Measurements from ENCODE around the gene RBBP4.
"Not testable (repeated sequence)": the region's sequence is repeated elsewhere in the genome, so short reads cannot be mapped to it uniquely, and the experiment has no call there.

RBBP4 gene

DNA sequence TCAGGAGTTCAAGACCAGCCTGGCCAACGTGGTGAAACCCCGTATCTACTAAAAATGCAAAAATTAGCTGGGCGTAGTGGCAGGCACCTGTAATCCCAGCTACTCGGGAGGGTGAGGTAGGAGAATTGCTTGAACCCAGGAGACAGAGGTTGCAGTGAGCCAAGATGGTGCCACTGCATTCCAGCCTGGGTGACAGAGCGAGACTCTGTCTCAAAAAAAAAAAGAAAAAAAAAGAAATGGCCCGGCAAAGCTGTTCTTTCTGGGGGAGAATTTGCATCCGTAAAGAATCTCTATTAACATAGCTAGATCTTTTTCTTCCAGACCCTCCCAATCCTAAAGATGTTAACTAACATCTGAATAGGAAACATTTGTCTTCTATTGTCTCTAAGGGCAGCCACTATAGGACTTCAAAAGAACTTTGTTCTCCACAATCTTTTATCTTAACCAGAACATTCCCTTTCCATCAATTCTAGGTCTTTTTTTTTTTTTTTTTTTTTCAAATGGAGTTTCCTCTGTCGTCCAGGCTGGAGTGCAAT is 8.6 kb upstream of the RBBP4 start:
- not testable (repeated sequence) for DNase-seq

- no peak for DNase-seq
These were observed 6.6 kb upstream of the RBBP4 start for GRCh38 chr1:32644426-32644825.

DNA sequence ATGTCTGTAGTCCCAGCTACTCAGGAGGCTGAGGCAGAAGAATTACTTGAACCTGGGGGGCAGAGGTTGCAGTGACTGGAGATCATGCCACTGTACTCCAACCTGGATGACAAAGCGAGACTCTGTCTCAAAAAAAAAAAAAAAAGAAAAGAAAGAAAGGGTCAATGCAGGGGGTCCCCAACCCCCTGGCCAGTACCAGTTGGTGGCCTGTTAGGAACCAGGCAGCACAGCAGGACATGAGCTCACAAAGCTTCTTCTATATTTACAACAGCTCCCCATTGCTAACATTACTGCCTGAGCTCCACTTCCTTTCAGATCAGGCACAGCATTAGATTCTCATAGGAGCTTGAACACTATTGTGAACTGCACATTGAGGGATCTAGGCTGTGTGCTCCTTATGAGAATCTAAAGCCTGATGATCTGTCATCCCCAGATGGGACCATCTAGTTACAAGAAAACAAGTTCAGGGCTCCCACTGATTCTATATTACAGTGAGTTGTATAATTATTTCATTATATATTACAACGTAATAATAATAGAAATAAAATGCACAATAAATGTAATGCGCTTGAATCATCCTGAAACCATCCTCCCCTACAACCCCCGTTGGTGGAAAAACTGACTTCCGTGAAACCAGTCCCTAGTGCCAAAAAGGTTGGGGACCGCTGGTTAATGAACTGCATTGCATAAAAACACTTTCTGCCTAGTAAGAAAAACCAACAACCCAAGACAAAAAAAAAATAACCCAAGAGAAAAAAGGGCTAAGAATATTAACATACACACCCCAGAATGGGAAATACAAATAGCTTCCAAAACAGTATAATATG is 3.5 kb upstream of the RBBP4 start:
- no peak for DNase-seq

GRCh38 chr1:32650248-32650751 is 708 bp upstream of the RBBP4 start, which contains the start of gene ZBTB8OS:
ZBTB8OS (minus strand) TSS chr1:32650550; CDS start chr1:32650529, 21 bp downstream.
- DNase-seq, result peak; percentile 70 to 76

DNA sequence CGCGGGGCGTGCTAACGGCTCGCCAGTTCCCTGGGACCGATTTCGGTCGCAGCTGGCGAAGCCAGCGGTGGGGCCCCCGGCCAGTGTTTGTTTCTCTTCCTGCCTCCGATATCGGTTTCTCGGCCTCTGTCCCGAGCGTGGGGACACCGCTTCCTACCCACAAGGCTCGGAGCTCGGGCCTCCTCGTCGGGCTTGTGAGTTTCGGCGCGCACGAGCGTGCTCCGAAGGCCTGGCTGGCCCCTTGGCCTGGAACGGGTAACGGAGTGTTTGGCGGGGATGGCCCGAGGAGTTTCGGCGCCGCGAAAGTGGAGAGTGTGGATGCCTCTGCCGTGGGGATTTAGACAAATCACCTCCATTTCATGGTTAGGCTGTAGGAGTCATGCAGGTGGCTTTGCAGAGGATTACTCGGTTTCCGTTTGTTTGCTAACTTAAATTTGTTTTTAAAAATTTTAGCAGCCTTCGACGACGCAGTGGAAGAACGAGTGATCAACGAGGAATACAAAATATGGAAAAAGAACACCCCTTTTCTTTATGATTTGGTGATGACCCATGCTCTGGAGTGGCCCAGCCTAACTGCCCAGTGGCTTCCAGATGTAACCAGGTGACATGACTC is 559 bp downstream of the RBBP4 start:
- peak in 1 of 2 donors; percentile 46 for DNase-seq

- no peak for DNase-seq
These were observed 1.4 kb downstream of the RBBP4 start for GRCh38 chr1:32652244-32652962.

DNA sequence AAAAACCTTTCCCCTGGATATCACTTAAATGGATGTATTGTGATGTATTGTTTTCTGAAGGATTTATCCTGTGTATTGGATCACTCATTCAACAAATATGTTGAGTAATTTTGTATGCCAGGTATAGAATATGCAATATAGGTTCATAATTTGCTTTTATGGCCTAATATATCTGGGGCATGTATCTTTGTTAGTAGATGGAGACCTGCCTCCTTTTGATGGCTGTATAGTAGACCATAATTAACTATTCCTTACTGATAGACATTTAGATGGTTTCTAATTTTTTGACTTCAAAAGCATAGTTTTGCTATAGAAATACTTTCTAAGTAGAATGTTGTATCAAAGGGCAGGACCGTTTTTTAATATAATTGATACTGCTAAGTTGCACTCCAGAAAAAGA is 8.6 kb downstream of the RBBP4 start:
- DNase-seq, result no peak

GRCh38 chr1:32665915-32666314 is 14.9 kb downstream of the RBBP4 start:
- no peak for DNase-seq

GRCh38 chr1:32666901-32667566 is 16.0 kb downstream of the RBBP4 start:
- no peak for DNase-seq

DNA sequence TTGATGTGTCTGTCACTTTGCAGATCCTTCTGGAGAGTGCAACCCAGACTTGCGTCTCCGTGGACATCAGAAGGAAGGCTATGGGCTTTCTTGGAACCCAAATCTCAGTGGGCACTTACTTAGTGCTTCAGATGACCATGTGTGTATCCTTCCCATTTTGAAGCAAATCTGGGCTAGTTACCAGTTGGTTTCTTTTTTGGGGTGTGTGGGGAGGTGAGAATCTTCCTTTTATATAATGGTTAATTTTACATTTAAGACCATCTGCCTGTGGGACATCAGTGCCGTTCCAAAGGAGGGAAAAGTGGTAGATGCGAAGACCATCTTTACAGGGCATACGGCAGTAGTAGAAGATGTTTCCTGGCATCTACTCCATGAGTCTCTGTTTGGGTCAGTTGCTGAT is 17.7 kb downstream of the RBBP4 start:
- DNase-seq, result not testable (repeated sequence)

DNA sequence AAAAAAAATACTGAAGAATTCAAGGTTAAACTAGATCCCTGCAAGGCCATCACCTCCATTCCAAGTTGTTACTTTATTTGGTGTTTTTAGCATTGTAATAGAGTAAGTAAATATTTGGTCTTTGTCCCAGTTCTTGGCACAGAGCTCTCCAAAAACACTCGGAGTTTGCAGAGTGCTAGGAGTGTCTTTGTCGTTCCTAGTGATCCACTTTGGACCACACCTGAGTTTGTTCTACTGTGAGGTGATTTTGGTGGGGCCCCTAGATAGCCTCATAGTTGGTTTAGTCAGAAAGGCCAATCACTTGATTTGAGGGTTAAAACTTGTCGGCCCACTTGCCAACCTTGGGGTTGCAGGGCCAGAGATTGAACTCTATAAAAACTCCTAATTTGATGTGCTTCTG is 25.9 kb downstream of the RBBP4 start:
- no peak for DNase-seq

- not testable (repeated sequence) for DNase-seq
These were observed 29.0 kb downstream of the RBBP4 start for GRCh38 chr1:32679993-32680392.

DNA sequence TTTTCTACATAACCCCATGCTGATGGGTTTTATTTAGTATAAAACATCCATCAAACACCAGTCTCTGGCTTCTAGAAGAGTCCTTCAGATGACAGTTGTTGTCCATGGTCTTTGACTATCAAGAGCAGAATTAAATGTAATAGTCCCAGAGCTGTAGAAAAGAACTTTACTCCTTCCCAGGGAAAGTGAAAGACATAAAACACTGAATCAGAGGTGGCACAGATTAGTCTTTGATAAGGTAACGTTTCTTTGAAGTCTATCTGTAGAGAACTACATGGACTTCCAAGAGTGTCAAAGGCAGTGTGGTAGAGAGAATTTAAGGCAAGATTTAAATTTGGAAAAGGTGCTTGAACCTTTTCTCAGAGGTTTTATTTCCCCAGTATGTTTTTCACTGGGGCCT is 29.6 kb downstream of the RBBP4 start:
- DNase-seq, result no peak

DNA sequence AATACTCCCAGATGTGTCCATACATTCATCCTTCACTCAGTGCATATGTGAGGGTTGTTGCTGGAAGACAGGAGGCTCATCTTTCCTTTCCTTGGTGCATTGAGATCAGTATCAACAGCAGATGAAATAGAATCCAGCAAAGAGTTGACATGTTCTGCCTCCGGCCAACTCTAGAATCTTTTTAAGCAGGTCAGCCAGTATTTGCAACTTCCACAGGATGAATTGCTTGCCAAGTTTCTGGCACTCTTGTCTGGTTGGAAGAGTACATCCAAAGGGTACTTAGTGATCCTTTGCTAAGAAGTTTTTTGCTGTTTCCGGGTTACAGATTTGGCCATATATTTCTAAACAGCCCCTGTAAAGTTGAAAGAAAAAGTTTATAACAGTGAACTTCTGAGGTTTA is 30.5 kb downstream of the RBBP4 start:
- no peak for DNase-seq

DNA sequence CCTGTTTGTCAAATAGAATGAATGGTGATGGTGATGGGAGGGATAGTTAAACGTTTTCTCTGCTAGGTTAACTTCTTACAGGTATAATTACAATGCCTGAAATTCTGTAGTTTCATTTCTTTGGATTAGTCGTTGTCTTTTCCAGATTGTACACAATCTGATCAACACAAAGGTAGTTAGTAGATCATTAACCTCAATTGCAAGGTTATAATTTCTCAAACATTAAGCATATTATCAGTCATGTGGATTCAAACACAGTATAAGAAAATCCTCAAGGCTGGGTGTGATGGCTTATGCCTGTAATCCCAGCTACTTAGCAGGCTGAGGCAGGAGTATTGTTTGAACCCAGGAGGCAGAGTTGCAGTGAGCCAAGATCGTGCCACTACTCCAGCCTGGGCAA is 31.0 kb downstream of the RBBP4 start:
- DNase-seq, result no peak

DNA sequence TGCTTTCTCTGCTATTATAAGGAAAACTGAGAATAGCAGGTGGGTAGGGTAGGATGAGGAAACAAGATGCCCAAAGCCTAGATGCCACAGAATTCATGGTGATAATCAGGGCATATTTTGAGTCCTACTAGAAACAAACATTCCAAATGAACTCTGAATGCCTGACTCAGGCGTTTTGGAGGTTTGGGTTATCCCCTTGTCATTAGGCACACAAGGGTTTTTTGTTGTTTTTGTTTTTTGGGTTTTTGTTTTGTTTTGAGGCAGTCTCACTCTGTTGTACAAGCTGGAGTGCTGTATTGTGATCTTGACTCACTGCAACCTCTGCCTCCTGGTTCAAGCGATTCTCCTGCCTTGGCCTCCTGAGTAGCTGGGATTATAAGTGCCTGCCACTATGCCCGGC is 32.4 kb downstream of the RBBP4 start:
- no peak for DNase-seq

DNA sequence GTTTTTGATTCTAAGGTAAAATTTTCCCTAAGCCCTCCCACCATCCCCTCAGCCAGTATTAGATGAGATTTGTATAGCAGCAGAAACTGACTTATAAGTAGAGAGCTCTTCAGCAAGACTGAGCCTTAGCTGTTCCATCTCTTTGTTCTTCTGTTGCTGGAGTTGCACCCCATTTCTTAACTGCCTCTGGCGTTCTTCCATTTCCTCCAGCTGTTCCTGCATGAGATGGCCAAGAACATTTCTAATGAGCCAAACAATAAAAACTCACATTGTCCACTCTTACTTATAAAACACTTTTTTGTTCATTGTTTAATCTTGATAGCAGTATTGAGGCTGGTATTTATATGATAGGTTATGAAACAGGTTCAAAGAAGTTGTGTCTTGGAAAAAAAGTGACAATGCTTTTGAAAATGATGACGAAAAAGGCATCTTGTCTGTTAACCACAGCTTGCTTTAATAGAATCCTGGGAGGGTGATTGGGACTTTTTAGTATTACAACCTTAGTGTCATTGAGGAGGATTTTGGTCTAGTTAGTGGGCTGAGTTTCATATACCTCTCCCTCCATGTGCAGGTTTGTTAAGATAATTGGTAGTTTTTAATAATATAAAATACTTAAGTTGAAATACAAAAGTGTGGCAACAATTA is 33.3 kb downstream of the RBBP4 start:
- no peak for DNase-seq

- DNase-seq, result no peak
These were observed 34.5 kb downstream of the RBBP4 start for GRCh38 chr1:32685498-32685897.

DNA sequence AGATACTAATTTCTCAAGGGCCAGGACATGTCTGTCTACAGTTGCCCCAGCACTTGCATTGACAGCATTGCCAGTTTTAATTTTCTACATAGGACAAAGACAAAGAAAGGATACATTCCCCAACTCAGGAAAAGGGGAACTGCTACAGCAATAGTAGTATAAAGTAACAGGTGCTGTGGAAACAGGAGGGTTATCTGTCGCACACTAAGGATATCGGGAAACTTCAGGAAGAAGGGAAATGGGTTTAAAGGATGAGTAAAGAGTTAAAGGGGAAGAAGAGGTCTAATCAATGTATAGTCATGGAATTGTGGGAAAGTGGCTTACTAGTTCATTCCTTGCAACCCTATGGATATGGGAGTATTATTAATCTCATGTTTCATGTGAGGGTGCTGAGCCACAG is 35.4 kb downstream of the RBBP4 start:
- DNase-seq, result no peak

DNA sequence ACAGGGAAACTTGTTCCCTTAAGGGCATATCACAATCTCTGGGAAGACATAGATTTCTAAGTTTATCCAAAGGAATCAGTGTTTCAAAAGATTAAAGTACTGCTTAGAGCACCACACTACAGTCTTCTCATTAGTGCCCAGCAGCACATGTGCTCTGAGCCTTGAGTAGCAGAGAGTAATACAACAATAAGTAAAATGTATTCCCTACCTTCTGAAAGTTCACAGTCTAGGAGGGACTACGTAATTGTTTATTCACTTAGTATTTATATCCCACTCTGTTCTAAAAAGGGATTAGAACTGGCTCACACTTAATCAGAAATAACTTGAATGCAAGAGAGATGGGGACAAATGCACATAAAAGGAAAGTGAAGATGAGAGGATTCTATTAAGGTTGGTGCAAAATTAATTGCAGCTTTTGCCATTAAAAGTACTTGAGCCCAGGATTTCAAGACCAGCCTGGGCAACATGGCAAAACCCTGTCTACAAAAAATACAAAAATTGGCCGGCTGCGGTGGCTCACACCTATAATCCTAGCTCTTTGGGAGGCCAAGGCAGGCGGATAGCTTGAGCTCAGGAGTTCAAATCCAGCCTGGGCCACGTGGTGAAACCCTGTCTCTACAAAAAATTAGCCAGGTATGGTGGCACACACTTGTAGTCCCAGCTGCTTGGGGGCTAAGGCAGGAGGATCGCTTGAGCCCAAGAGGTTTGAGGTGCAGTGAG is 42.6 kb downstream of the RBBP4 start:
- no peak for DNase-seq

DNA sequence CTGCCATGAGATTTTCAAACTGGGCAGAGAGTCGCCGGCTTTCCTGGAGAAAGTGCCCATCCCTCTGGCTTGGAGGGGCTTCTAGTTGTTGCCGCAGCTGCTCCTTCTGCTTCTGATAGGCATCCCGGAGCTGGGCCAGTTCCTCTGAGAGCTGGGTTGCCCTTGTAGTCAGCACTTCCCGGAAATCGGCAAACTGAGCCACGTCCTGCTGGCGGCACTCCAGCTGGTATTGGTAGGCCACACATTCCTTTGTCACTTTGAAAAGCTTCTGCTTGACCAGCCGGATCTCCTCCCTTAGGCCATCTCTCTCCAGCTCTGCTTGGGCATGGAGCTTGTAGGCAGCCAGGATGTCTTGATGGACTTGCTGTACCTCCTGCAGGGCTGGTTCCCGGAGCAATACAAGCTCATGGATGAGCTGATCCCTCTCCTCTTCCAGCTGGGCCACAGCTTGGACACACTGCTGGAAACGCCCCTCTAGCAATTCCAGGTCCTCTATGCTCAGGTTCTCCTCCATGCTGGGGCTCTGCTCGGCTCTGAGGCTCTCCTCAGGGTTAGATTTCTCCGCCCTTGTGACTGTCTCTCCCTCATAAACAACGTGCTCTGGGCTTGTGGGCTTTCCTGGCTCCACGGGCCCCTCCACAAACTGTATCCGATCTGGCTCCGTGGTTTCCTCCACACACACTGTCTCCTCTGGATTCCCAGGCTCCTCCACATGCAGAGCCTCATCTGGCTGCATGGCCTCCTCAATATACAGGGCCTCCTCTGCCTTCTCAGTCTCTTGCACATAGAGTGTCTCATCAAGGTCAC is 44.3 kb downstream of the RBBP4 start:
- no peak for DNase-seq
